Uterus (tissue), 2 donors: ENCODE data around the gene SLC25A21.

ENCODE experiments used
- POLR2A ChIP-seq, 2 donors: fragments of 450-650 bp; IDR thresholded peaks; one replicate each; pipeline ENCODE4 v1.6.1; 2016; ENCODE audit warnings: antibody characterized with exemption in 2 of 2, mild to moderate bottlenecking in 1 of 2, moderate library complexity in 1 of 2
- TF ChIP-seq, protein P1 (sequence below), 4 experiments: fragments of 200-600 bp in 2 of 4; fragments of 450-650 bp in 2 of 4; sonication (generic) in 2 of 4; IDR thresholded peaks; one replicate each; pipeline ENCODE4 v1.5.1; 2016 to 2019; ENCODE audit warnings: antibody characterized with exemption in 4 of 4, mild to moderate bottlenecking in 2 of 4, moderate library complexity in 1 of 4

- TF ChIP-seq, protein P1, sequence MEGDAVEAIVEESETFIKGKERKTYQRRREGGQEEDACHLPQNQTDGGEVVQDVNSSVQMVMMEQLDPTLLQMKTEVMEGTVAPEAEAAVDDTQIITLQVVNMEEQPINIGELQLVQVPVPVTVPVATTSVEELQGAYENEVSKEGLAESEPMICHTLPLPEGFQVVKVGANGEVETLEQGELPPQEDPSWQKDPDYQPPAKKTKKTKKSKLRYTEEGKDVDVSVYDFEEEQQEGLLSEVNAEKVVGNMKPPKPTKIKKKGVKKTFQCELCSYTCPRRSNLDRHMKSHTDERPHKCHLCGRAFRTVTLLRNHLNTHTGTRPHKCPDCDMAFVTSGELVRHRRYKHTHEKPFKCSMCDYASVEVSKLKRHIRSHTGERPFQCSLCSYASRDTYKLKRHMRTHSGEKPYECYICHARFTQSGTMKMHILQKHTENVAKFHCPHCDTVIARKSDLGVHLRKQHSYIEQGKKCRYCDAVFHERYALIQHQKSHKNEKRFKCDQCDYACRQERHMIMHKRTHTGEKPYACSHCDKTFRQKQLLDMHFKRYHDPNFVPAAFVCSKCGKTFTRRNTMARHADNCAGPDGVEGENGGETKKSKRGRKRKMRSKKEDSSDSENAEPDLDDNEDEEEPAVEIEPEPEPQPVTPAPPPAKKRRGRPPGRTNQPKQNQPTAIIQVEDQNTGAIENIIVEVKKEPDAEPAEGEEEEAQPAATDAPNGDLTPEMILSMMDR (IDR thresholded peaks at IDR 0.05) = no peak
- TF ChIP-seq POLR2A (IDR thresholded peaks at IDR 0.05) = no peak
Measured at GRCh38 chr14:36653413-36653812, 519.0 kb downstream of the SLC25A21 start.
